Peyer's patch (tissue), 4 donors: ENCODE measurements around the gene STAG1.

Experiments used
- POLR2A ChIP-seq, 2 donors: fragments of 450-650 bp; IDR thresholded peaks; one replicate each; pipeline ENCODE4 v1.5.1; 2017; ENCODE audit warnings: antibody characterized with exemption in 2 of 2, mild to moderate bottlenecking in 2 of 2, moderate library complexity in 2 of 2
- TF ChIP-seq, protein P1 (sequence below), 6 experiments: fragments of 450-650 bp in 4 of 6; fragments of 200-600 bp in 2 of 6; sonication (generic) in 1 of 6; IDR thresholded peaks; one replicate each; pipeline ENCODE4 v1.5.1; 2017 to 2019; ENCODE audit warnings: antibody characterized with exemption in 6 of 6, mild to moderate bottlenecking in 3 of 6, moderate library complexity in 1 of 6

DNA sequence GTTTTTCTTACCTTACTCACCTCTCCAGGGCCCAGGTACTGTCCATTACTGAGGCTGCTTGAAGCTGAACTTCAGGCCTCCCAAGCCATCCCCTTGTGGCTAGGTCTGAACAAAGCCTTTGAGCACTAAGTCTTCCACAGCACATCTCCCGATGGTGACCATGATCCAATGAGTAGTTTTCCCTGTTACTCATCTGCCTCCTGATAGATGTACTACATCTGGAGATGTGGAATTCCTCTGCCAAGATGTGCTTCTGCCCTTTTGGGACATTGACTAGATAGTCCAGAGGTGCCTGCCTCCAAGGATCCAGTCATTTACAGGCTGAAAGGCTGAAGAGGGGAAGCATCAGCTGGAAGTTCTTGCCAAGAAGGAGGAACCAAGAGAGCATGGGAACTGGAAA lies 37.8 kb upstream of the STAG1 start:
- TF ChIP-seq, protein P1, sequence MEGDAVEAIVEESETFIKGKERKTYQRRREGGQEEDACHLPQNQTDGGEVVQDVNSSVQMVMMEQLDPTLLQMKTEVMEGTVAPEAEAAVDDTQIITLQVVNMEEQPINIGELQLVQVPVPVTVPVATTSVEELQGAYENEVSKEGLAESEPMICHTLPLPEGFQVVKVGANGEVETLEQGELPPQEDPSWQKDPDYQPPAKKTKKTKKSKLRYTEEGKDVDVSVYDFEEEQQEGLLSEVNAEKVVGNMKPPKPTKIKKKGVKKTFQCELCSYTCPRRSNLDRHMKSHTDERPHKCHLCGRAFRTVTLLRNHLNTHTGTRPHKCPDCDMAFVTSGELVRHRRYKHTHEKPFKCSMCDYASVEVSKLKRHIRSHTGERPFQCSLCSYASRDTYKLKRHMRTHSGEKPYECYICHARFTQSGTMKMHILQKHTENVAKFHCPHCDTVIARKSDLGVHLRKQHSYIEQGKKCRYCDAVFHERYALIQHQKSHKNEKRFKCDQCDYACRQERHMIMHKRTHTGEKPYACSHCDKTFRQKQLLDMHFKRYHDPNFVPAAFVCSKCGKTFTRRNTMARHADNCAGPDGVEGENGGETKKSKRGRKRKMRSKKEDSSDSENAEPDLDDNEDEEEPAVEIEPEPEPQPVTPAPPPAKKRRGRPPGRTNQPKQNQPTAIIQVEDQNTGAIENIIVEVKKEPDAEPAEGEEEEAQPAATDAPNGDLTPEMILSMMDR (IDR thresholded peaks at IDR 0.05), result no peak
- no peak for TF ChIP-seq POLR2A (IDR thresholded peaks at IDR 0.05)
